Measurements from ENCODE around the gene JARID2.

The JARID2 gene

GRCh38 chr6:15441215-15441868 lies 195.5 kb downstream of the JARID2 start:
- peak overlapping the region; percentile 59 for H4K8ac ChIP-seq (ENCODE audit: low read length)
- no peak overlapping the region for H3K4ac ChIP-seq (ENCODE audit: low read depth in 1 of 2, low read length in 2 of 2)
- H2BK120ac ChIP-seq (ENCODE audit: low read depth, low read length) = no peak overlapping the region
- no peak overlapping the region for H2BK5ac ChIP-seq (ENCODE audit: low read depth, low read length, poor library complexity, severe bottlenecking)
- peak overlapping the region; percentile 39 for H3K9ac ChIP-seq (ENCODE audit: low read length)
- no peaks in the 10 kb centered on the region for H3K4me1 ChIP-seq (ENCODE audit: control insufficient read depth, insufficient read depth, low read depth, low read length)
- no peak overlapping the region for H2BK15ac ChIP-seq (ENCODE audit: low read depth, poor library complexity, severe bottlenecking)
- H2BK12ac ChIP-seq (ENCODE audit: low read length in 2 of 2) = peak overlapping the region; percentile 75
- H2AFZ ChIP-seq (ENCODE audit: low read depth, low read length) = no peak overlapping the region
- H3K9me3 ChIP-seq (ENCODE audit: control insufficient read depth, low read length) = no peaks in the 10 kb centered on the region
- H3K4me3 ChIP-seq (ENCODE audit: insufficient read depth in 1 of 2, low read depth in 1 of 2, low read length in 2 of 2) = no peak overlapping the region
- 68% methylated on average over 6 of the region's 7 CpGs for WGBS
- no peak overlapping the region for H3K23ac ChIP-seq (ENCODE audit: low read length in 2 of 2)
- H3K4me2 ChIP-seq (ENCODE audit: low read length, poor library complexity, severe bottlenecking) = no peak overlapping the region
- no peak overlapping the region for H4K91ac ChIP-seq (ENCODE audit: low read length)
- no peak overlapping the region for H3K14ac ChIP-seq (ENCODE audit: low read length in 2 of 2)
- H3K27ac ChIP-seq (ENCODE audit: low read length, poor library complexity, severe bottlenecking) = no peak overlapping the region
- H3K79me1 ChIP-seq (replicated peaks; ENCODE audit: low read length, poor library complexity, severe bottlenecking) = peaks cover 42% of the 10 kb centered on the region
- no peaks in the 10 kb centered on the region for H3K27me3 ChIP-seq (ENCODE audit: control insufficient read depth in 1 of 2, insufficient read depth in 1 of 2, low read length in 2 of 2)
- no peaks in the 10 kb centered on the region for H3K36me3 ChIP-seq (ENCODE audit: control insufficient read depth in 1 of 2, insufficient read depth in 2 of 2, low read depth in 1 of 2, low read length in 2 of 2)
- peak; percentile 82 for DNase-seq
- no peak overlapping the region for H2AK5ac ChIP-seq (ENCODE audit: low read length, severe bottlenecking)
- H3K18ac ChIP-seq (ENCODE audit: low read depth in 1 of 2, low read length in 2 of 2) = peak overlapping the region in 1 of 2 experiments; percentile 61

- DNase-seq = no peak
- WGBS = 92% methylated on average over 2 of the region's 4 CpGs
- H2AFZ ChIP-seq (ENCODE audit: low read depth, low read length) = no peak overlapping the region
- no peak overlapping the region for H4K91ac ChIP-seq (ENCODE audit: low read length)
- no peak overlapping the region for H2AK5ac ChIP-seq (ENCODE audit: low read length, severe bottlenecking)
- H2BK5ac ChIP-seq (ENCODE audit: low read depth, low read length, poor library complexity, severe bottlenecking) = no peak overlapping the region
- H3K4me3 ChIP-seq (ENCODE audit: insufficient read depth in 1 of 2, low read depth in 1 of 2, low read length in 2 of 2) = no peak overlapping the region
- no peak overlapping the region for H3K18ac ChIP-seq (ENCODE audit: low read depth in 1 of 2, low read length in 2 of 2)
- no peak overlapping the region for H3K27ac ChIP-seq (ENCODE audit: low read length, poor library complexity, severe bottlenecking)
- H3K27me3 ChIP-seq (ENCODE audit: control insufficient read depth in 1 of 2, insufficient read depth in 1 of 2, low read length in 2 of 2) = no peaks in the 10 kb centered on the region
- H3K23ac ChIP-seq (ENCODE audit: low read length in 2 of 2) = no peak overlapping the region
- H2BK15ac ChIP-seq (ENCODE audit: low read depth, poor library complexity, severe bottlenecking) = no peak overlapping the region
- no peaks in the 10 kb centered on the region for H3K9me3 ChIP-seq (ENCODE audit: control insufficient read depth, low read length)
- H3K36me3 ChIP-seq (ENCODE audit: control insufficient read depth in 1 of 2, insufficient read depth in 2 of 2, low read depth in 1 of 2, low read length in 2 of 2) = no peaks in the 10 kb centered on the region
- H3K9ac ChIP-seq (ENCODE audit: low read length) = peak overlapping the region; percentile 13
- H2BK12ac ChIP-seq (ENCODE audit: low read length in 2 of 2) = no peak overlapping the region
- H3K14ac ChIP-seq (ENCODE audit: low read length in 2 of 2) = no peak overlapping the region
- H3K4me2 ChIP-seq (ENCODE audit: low read length, poor library complexity, severe bottlenecking) = no peak overlapping the region
- H3K4me1 ChIP-seq (ENCODE audit: control insufficient read depth, insufficient read depth, low read depth, low read length) = no peaks in the 10 kb centered on the region
- no peak overlapping the region for H3K4ac ChIP-seq (ENCODE audit: low read depth in 1 of 2, low read length in 2 of 2)
- H4K8ac ChIP-seq (ENCODE audit: low read length) = no peak overlapping the region
- no peak overlapping the region for H2BK120ac ChIP-seq (ENCODE audit: low read depth, low read length)
- peaks cover 39% of the 10 kb centered on the region for H3K79me1 ChIP-seq (replicated peaks; ENCODE audit: low read length, poor library complexity, severe bottlenecking)
Measured at GRCh38 chr6:15441981-15442380, 196.1 kb downstream of the JARID2 start.

- H3K4ac ChIP-seq (ENCODE audit: low read depth in 1 of 2, low read length in 2 of 2) = peak overlapping the region; percentile 73 to 89
- H2BK120ac ChIP-seq (ENCODE audit: low read depth, low read length) = no peak overlapping the region
- peak overlapping the region; percentile 93 to 97 for H2BK12ac ChIP-seq (ENCODE audit: low read length in 2 of 2)
- peak overlapping the region; percentile 13 for H3K9ac ChIP-seq (ENCODE audit: low read length)
- H2AFZ ChIP-seq (ENCODE audit: low read depth, low read length) = no peak overlapping the region
- no peak overlapping the region for H4K8ac ChIP-seq (ENCODE audit: low read length)
- H3K4me1 ChIP-seq (ENCODE audit: control insufficient read depth, insufficient read depth, low read depth, low read length) = no peaks in the 10 kb centered on the region
- H3K27ac ChIP-seq (ENCODE audit: low read length, poor library complexity, severe bottlenecking) = no peak overlapping the region
- H3K4me3 ChIP-seq (ENCODE audit: insufficient read depth in 1 of 2, low read depth in 1 of 2, low read length in 2 of 2) = no peak overlapping the region
- no peaks in the 10 kb centered on the region for H3K36me3 ChIP-seq (ENCODE audit: control insufficient read depth in 1 of 2, insufficient read depth in 2 of 2, low read depth in 1 of 2, low read length in 2 of 2)
- H2BK5ac ChIP-seq (ENCODE audit: low read depth, low read length, poor library complexity, severe bottlenecking) = no peak overlapping the region
- H3K23ac ChIP-seq (ENCODE audit: low read length in 2 of 2) = no peak overlapping the region
- peak overlapping the region; percentile 66 for H4K91ac ChIP-seq (ENCODE audit: low read length)
- DNase-seq = no peak
- peaks cover 40% of the 10 kb centered on the region for H3K79me1 ChIP-seq (replicated peaks; ENCODE audit: low read length, poor library complexity, severe bottlenecking)
- peak overlapping the region in 1 of 2 experiments; percentile 62 for H3K14ac ChIP-seq (ENCODE audit: low read length in 2 of 2)
- H2BK15ac ChIP-seq (ENCODE audit: low read depth, poor library complexity, severe bottlenecking) = no peak overlapping the region
- H2AK5ac ChIP-seq (ENCODE audit: low read length, severe bottlenecking) = peak overlapping the region; percentile 96
- no peaks in the 10 kb centered on the region for H3K27me3 ChIP-seq (ENCODE audit: control insufficient read depth in 1 of 2, insufficient read depth in 1 of 2, low read length in 2 of 2)
- 94% methylated on average over 6 of the region's 6 CpGs for WGBS
- no peak overlapping the region for H3K4me2 ChIP-seq (ENCODE audit: low read length, poor library complexity, severe bottlenecking)
- H3K9me3 ChIP-seq (ENCODE audit: control insufficient read depth, low read length) = no peaks in the 10 kb centered on the region
- peak overlapping the region in 1 of 2 experiments; percentile 88 for H3K18ac ChIP-seq (ENCODE audit: low read depth in 1 of 2, low read length in 2 of 2)
Measured at GRCh38 chr6:15442467-15442866, 196.6 kb downstream of the JARID2 start.

GRCh38 chr6:15443119-15443830 lies 197.4 kb downstream of the JARID2 start:
- no peak overlapping the region for H2BK15ac ChIP-seq (ENCODE audit: low read depth, poor library complexity, severe bottlenecking)
- peak overlapping the region; percentile 13 for H3K9ac ChIP-seq (ENCODE audit: low read length)
- H4K8ac ChIP-seq (ENCODE audit: low read length) = no peak overlapping the region
- no peak overlapping the region for H2BK120ac ChIP-seq (ENCODE audit: low read depth, low read length)
- H2BK5ac ChIP-seq (ENCODE audit: low read depth, low read length, poor library complexity, severe bottlenecking) = no peak overlapping the region
- H3K79me1 ChIP-seq (replicated peaks; ENCODE audit: low read length, poor library complexity, severe bottlenecking) = peaks cover 40% of the 10 kb centered on the region
- H3K23ac ChIP-seq (ENCODE audit: low read length in 2 of 2) = no peak overlapping the region
- no peaks in the 10 kb centered on the region for H3K9me3 ChIP-seq (ENCODE audit: control insufficient read depth, low read length)
- no peak overlapping the region for H2AFZ ChIP-seq (ENCODE audit: low read depth, low read length)
- 0% methylated on average over 3 of the region's 5 CpGs for WGBS
- H3K4me3 ChIP-seq (ENCODE audit: insufficient read depth in 1 of 2, low read depth in 1 of 2, low read length in 2 of 2) = no peak overlapping the region
- H3K14ac ChIP-seq (ENCODE audit: low read length in 2 of 2) = no peak overlapping the region
- H2AK5ac ChIP-seq (ENCODE audit: low read length, severe bottlenecking) = no peak overlapping the region
- no peak overlapping the region for H3K18ac ChIP-seq (ENCODE audit: low read depth in 1 of 2, low read length in 2 of 2)
- H3K36me3 ChIP-seq (ENCODE audit: control insufficient read depth in 1 of 2, insufficient read depth in 2 of 2, low read depth in 1 of 2, low read length in 2 of 2) = no peaks in the 10 kb centered on the region
- H3K4me2 ChIP-seq (ENCODE audit: low read length, poor library complexity, severe bottlenecking) = no peak overlapping the region
- H4K91ac ChIP-seq (ENCODE audit: low read length) = no peak overlapping the region
- H2BK12ac ChIP-seq (ENCODE audit: low read length in 2 of 2) = no peak overlapping the region
- H3K27me3 ChIP-seq (ENCODE audit: control insufficient read depth in 1 of 2, insufficient read depth in 1 of 2, low read length in 2 of 2) = no peaks in the 10 kb centered on the region
- no peak overlapping the region for H3K27ac ChIP-seq (ENCODE audit: low read length, poor library complexity, severe bottlenecking)
- no peaks in the 10 kb centered on the region for H3K4me1 ChIP-seq (ENCODE audit: control insufficient read depth, insufficient read depth, low read depth, low read length)
- DNase-seq = peak; percentile 95
- H3K4ac ChIP-seq (ENCODE audit: low read depth in 1 of 2, low read length in 2 of 2) = no peak overlapping the region

Measured in mesenchymal stem cell (in vitro differentiated cells and primary cell).